GM19452 (cell line): ENCODE data around the gene CAMTA1.

Experiments
- ATAC-seq: cut with Tn5 transposase; IDR thresholded peaks from one replicate; pipeline ENCODE4 v1.9.1; 2021; ENCODE audit not compliant: unreplicated experiment

Gene CAMTA1

GRCh38 chr1:7610106-7610731 lies 825.0 kb downstream of the CAMTA1 start:
- ATAC-seq, result no peak

- no peak for ATAC-seq
Measured at GRCh38 chr1:7610936-7611335, 825.7 kb downstream of the CAMTA1 start.

DNA sequence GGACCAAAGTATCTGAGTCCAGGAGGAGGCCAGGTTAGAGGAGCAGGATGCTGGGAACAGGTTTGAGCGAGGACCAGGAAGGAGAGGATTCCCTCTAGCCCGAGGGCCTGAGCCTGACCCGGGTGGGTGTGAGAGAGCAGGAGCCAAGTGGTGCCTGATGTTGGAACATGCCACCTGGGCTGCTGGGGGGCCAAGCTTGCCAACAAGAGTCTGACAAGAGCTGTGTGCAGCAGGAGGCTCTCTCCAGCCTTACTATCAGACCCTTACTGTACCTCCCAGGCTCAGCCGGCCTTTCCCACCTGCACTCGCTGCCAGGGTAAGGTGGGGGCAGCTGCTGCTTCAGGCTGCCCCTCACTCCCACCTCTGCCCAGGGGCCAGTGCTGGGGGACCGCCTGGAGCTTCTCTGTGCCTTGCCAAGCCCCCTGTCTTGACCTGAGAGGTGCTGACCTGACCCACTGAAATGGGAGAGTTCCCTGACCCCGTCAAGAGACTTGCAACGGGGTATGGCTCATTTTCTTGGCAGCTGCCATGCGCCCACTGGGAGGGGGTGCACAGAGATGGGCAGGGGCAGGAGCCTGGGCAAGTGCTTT lies 826.3 kb downstream of the CAMTA1 start:
- no peak for ATAC-seq

GRCh38 chr1:7613106-7613850 lies 828.0 kb downstream of the CAMTA1 start:
- no peak for ATAC-seq

GRCh38 chr1:7613851-7614205 lies 828.6 kb downstream of the CAMTA1 start:
- no peak for ATAC-seq

DNA sequence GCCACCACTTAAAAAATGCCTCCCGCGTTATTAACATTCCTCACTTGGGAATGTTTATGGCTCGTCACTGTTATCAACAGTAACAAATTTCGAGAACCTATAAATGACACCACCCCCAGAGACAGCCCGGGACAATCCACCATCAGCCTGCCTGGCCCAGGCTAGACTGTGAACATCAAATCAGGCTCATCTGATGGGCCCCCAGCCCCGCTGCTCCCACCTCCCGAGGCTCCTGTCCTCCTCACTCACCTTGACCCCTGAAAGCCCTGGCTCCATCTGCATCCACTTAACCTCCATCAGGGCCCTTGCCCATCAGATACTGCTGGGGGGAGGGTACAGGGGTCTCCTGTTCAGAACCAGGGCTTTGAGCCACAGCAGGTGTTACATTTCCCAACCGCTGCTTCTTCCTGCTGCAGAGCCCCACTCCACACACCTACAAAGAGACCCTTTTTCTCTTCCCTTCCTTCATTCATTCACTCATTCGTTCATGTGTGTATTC lies 829.4 kb downstream of the CAMTA1 start:
- no peak for ATAC-seq

- no peak for ATAC-seq
Measured at GRCh38 chr1:7615138-7615537, 829.9 kb downstream of the CAMTA1 start.

- ATAC-seq, result no peak
Measured at GRCh38 chr1:7616076-7616832, 831.0 kb downstream of the CAMTA1 start.

- ATAC-seq, result no peak
Measured at GRCh38 chr1:7616953-7617352, 831.7 kb downstream of the CAMTA1 start.

- ATAC-seq, result no peak
Measured at GRCh38 chr1:7617826-7618225, 832.6 kb downstream of the CAMTA1 start.

GRCh38 chr1:7620196-7620595 lies 834.9 kb downstream of the CAMTA1 start:
- no peak for ATAC-seq

DNA sequence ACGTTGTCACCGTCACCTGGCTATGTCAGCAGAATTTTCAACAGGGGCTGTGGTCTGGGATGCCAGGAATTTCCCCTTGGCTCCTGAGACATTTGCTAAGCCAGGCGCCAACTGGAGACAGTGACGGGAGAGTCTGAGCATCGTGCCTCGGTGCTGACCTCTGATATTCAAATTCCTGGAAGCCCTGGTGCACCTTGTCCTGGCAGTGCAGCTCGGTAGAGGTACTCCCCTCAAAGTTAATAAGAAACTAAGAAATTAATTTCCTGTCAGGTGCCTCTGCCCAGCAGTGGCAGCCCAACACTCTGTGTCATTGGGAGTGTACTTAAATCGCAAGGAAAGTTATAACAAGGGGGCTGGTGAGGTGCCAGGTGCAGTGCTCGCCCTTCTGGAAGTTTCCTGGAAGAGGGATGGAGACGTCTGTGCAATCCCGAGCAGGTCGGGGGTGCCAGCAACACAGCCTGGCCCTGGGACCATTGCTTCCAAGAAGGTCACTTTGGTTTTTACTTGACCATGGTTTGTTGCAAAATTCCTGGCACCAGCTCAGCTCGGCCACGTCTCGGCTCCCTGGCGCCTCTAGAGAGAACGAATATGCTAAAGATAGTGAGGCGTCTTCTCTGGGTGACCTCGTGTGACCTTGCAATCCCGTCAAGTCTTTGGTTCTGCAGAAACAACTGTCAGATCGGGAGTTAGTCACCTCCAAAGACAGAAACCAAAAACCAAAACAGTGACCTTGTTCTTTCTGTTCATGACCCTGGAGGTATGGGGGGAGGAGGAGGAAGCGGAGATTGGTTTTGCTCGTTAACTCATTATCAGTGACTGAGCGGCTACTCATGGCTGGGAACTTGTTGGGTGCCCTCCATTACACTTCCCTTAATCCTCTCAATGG lies 836.3 kb downstream of the CAMTA1 start:
- no peak for ATAC-seq

DNA sequence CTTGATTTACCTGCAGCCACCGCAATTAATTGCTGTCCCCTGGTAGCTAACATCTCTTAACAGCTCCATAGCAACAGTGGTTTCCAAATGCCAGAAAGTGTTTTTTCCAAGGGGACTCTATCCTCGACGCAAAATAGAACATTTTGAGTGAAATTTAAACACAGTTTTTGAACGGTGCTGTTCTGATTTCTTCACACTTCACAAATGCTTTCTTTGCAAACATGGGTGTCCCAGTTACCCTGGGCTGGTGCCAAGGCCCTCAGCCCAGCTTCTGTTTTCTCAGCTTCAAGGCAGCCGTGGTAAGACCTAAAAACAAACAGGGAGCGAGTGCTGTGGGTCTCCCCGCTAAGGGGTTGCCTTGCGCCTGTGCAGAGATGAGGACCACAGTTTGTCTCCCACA lies 838.6 kb downstream of the CAMTA1 start:
- ATAC-seq, result no peak

GRCh38 chr1:7624791-7625355 lies 839.6 kb downstream of the CAMTA1 start:
- ATAC-seq, result no peak

DNA sequence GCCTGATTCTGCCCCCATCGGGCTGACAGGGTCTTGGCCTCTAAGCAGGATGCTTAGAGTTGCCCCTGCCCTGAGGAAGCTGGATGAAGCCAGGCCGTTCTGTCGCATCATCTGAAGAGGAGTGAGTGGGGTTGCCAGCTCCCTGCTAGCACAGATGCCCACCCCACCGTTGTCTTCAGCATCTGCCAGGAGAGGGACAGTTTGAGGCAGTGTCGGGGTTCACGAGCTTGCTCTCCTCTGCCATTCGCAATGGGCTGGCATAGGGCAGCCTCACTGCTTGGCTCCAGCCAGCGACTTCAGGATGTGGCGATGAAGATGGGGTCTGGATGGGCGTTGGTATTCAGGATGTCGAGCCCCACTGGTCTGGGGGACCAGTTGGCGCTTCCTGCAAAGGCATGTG lies 840.1 kb downstream of the CAMTA1 start:
- no peak for ATAC-seq

GRCh38 chr1:7628273-7628672 lies 843.0 kb downstream of the CAMTA1 start:
- no peak for ATAC-seq

GRCh38 chr1:7629011-7629410 lies 843.8 kb downstream of the CAMTA1 start:
- no peak for ATAC-seq

- no peak for ATAC-seq
Measured at GRCh38 chr1:7629465-7630195, 844.4 kb downstream of the CAMTA1 start.

DNA sequence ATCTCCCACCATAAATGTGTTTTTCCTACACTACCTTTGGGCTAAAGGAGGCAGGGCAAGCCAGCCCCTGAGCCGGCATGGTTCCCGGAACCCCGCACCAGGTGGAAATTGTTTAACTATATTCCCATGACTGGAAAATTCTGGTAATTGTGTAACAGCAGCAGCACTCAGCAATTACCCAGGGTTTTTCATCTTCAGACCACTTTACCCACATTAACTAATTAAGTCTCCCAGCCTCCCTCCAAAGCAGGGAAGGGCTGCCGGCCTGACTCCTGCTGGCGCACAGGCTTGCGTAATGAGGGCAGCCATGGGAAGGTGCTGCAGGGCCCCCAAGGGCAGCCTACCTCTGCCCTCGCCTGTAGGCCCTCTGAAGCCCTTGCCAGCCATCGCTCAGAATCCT lies 845.1 kb downstream of the CAMTA1 start:
- ATAC-seq, result no peak

DNA sequence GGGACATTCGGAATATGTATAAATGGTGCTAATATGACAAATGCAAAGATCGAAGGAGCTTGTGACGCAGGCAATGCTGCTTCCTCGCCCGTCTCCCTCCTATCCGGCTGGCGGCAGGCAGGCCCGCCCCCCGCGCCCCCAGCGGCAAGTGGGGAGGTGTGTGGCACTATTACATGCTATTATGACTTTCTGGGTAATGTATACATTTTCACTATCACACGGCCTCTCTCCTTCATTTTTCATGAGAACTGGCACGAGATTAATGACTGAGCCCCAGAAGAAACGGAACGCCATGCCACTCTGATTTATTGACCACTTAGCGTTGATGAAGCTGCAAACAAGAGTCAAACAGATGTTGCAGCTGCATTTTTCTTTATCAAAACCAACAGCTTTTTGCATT lies 846.9 kb downstream of the CAMTA1 start:
- no peak for ATAC-seq
